ENCODE measurements around the gene GASK1A. TPM values are rescaled to one million over a fixed set of nuclear protein-coding genes. Genes with fewer than 3 reads are reported as not detected.

Gene GASK1A
- total and polyA plus RNA-seq, 10 of the 15 experiments (the other 5 are each of a cell fraction or from before 2014, with no cell fraction given), result 0.18 TPM; not detected in 9

- no peak for TF ChIP-seq E2F8 (IDR thresholded peaks at IDR 0.05; ENCODE audit: low read depth, partially characterized antibody)
Observed at GRCh38 chr3:43074482-43074881, 95.4 kb downstream of the GASK1A start (continued).

- no peak for FAIRE-seq
- no peak for DNase-seq (ENCODE audit: low read depth, low spot score)
- Histone ChIP-seq H3K27ac (ENCODE audit: control insufficient read depth, insufficient read depth) (no peak overlapping the region), H3K9ac (ENCODE audit: control insufficient read depth, insufficient read depth, low read length) (no peak overlapping the region), H3K4me2 (ENCODE audit: control insufficient read depth, insufficient read depth) (no peak overlapping the region), H3K9me3 (replicated peaks; ENCODE audit: control insufficient read depth, insufficient read depth, low read length) (no peaks in the 10 kb centered on the region), H3K79me2 (ENCODE audit: control insufficient read depth, insufficient read depth, low read length) (no peaks in the 10 kb centered on the region), H3K36me3 (ENCODE audit: control insufficient read depth in 2 of 2, insufficient read depth in 2 of 2, low read length in 1 of 2) (no peaks in the 10 kb centered on the region), H2AFZ (ENCODE audit: control insufficient read depth, low read depth, low read length) (no peak overlapping the region), H3K4me1 (ENCODE audit: control insufficient read depth, insufficient read depth, low read length) (no peaks in the 10 kb centered on the region), H3K4me3 (no peak overlapping the region), H3K27me3 (replicated peaks in 1 of 2; ENCODE audit: control insufficient read depth in 2 of 2, insufficient read depth in 2 of 2, low read length in 1 of 2) (no peaks in the 10 kb centered on the region; a peak in 1 of 4 replicates), H4K20me1 (ENCODE audit: control insufficient read depth, insufficient read depth) (no peaks in the 10 kb centered on the region)
- 55% methylated on average over 5 of the region's 5 CpGs for WGBS (ENCODE audit: insufficient coverage, insufficient replicate concordance, low lambda C conversion rate, missing lambda C conversion rate)
- no peak for TF ChIP-seq SIX5 (IDR thresholded peaks at IDR 0.05; ENCODE audit: low read depth, low read length, severe bottlenecking)
- TF ChIP-seq RELA (IDR thresholded peaks at IDR 0.05; ENCODE audit: borderline replicate concordance, partially characterized antibody), result no peak
- no peak for TF ChIP-seq ZNF592 (IDR thresholded peaks at IDR 0.05)
- TF ChIP-seq BCL11A (IDR thresholded peaks at IDR 0.05; ENCODE audit: low read depth, low read length), result no peak
- TF ChIP-seq KDM1A (IDR thresholded peaks at IDR 0.05; ENCODE audit: borderline replicate concordance), result no peak
- no peak for ATAC-seq
- CTCF ChIA-PET, result interaction anchor here (1.5 kb wide), 1 partner anchor 14 kb away, joined by 3 read pairs; no protein-coding TSS in a partner anchor
- POLR2A ChIA-PET, result no interaction called here
- RAD21 ChIA-PET (ENCODE audit: unreplicated experiment), result no interaction called here
- in situ Hi-C loops (cut with MboI) (no loop called here), intact Hi-C loops (cut with micrococcal nuclease; ENCODE audit: unreplicated experiment) (no loop called here)
- SMC1A ChIA-PET (ENCODE audit: uncharacterized antibody, unreplicated experiment), result no interaction called here
- BruUV-seq (replicated peaks), result no TSS peak
Observed at GRCh38 chr3:43074901-43075689, 96.0 kb downstream of the GASK1A start.

Measured in GM12878 (cell line).